OCI-LY1 (cell line): ENCODE data around the gene XYLT2.

Source experiments
- CTCF ChIP-seq: fragments of 200-600 bp; sonication (generic), shearing (Covaris generic); IDR thresholded peaks from 2 replicates; pipeline ENCODE4 v1.5.1; 2017; ENCODE audit warnings: mild to moderate bottlenecking, antibody characterized with exemption, low read length, moderate library complexity, mixed read lengths
- EZH2 ChIP-seq: fragments of 200-600 bp; sonication (generic), shearing (Covaris generic); IDR thresholded peaks from 2 replicates; pipeline ENCODE4 v1.8.0; 2017; ENCODE audit warnings: borderline replicate concordance, mixed run types, mild to moderate bottlenecking, antibody characterized with exemption, low read length, moderate library complexity, mixed read lengths

- TF ChIP-seq CTCF, result no peak
- TF ChIP-seq EZH2, result no peak
Observed at GRCh38 chr17:50354776-50355175, 8.8 kb downstream of the XYLT2 start.
